GM13977 (cell line): ENCODE results near the gene HFM1.

Experiments used
- DNase-seq: peaks from one replicate; pipeline ENCODE4 v3.0.0; 2012; ENCODE audit warnings: low spot score
- CTCF ChIP-seq: IDR thresholded peaks from 2 replicates; pipeline ENCODE4 v1.5.1; 2012; ENCODE audit warnings: mild to moderate bottlenecking, control low read depth; ENCODE audit not compliant: insufficient read depth; ENCODE audit errors: extremely low read depth, missing control alignments
- in situ Hi-C: fragments of 300-500 bp; cut with MboI; formaldehyde crosslinking; loops from one replicate; pipeline ENCODE4 v1.12.0; 2022; ENCODE audit warnings: low sequenced_read_pairs, low pct_unique_long_range_greater_than_20kb, mixed read lengths, inconsistent platforms; ENCODE audit not compliant: unreplicated experiment

Gene HFM1

DNA sequence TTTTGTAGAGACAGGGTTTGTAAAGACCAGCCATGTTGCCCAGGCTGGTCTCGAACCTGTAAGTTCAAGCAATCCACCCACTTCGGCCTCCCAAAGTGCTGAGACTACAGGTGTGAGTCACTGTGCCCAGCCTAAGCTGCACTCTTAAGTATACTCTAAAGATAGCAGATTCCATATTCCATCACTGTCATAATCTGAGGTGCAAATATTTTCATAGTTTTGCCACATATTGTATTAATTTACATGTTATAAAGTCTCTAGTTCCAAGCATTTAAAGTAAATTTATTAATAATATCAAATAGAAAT lies 121.3 kb downstream of the HFM1 start:
- no peak for TF ChIP-seq CTCF
- in situ Hi-C loops, result loop anchor here (10.0 kb wide), 1 partner anchor 641 kb away; no protein-coding TSS in a partner anchor
- no peak for DNase-seq

DNA sequence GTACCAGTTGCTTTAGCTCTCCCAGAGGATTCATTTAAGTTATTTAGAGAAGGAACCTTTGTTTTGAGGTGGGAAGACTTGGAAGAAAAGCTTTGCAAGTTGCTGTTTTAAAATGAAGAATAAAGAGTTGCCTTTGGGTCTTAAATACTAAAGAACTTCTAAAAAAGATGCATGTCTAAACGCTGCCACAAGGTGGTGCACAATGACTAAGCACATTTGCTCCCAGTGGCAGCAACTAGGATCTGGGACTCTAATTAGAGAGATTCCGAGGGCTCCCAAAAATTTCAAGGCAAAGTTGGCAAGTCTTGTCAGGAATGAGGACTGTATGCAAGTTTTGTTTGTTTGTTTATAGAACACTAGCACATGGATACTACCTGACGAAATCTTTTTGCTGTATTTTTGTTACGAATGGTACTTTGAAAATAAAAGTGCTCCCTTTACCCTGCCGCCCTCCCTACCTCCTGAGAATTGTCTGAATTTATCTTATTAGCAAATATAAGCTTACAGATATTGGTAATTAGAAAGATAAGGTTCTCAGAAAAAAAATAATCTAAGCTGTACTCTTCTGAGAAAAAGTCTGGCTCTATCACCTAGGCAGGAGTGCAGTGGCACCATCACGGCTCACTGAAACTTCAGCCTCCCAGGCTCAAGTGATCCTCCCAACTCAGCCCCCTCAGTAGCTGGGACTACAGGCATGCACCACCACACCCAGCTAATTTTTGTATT lies 121.8 kb downstream of the HFM1 start:
- peak; percentile 82 for TF ChIP-seq CTCF
- DNase-seq, result peak; percentile 50
- in situ Hi-C loops, result loop anchor here (10.0 kb wide), 1 partner anchor 642 kb away; no protein-coding TSS in a partner anchor

DNA sequence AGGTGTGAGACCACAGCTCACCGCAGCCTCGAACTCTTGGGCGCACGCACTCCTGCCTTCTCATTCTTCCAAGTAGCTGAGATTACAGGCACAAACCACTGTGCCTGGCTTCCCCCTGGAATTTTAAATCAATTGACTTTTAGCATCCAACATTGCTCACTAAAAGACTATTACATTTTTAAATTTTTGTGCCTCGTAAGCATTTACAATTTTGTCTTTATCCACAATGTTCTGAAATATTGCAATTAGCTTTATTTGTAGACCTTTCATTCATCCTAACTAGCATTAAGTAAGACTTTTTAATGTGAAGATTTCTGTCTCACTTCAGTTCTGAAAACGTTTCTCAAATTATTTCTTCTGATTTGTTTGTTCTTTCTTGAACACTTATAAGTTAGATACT lies 122.9 kb downstream of the HFM1 start:
- no peak for DNase-seq
- TF ChIP-seq CTCF, result no peak
- in situ Hi-C loops, result loop anchor here (10.0 kb wide), 1 partner anchor 643 kb away; no protein-coding TSS in a partner anchor

GRCh38 chr1:91278754-91279153 lies 125.9 kb downstream of the HFM1 start:
- in situ Hi-C loops, result no loop called here
- no peak for TF ChIP-seq CTCF
- DNase-seq, result peak; percentile 15

DNA sequence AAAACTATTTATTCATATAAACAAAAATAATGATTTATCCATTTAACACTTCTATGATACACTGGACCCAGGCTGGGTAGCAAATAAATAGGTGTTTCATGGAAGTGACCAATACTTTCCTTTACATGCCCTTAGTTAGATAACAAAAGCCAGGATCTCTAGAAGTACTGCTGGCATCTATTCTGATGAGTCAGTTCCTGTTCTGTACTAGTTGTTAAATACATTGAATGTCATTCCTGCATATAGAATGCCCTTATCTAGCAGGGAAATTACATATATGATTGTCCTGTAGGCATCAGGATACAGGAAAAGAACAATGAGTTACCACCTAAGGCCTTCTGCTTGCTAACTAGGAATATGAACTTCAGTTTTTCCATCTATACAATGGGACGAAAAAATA lies 130.8 kb downstream of the HFM1 start:
- in situ Hi-C loops, result no loop called here
- TF ChIP-seq CTCF, result no peak
- no peak for DNase-seq

- in situ Hi-C loops, result no loop called here
- DNase-seq, result no peak
- no peak for TF ChIP-seq CTCF
These were observed 143.0 kb downstream of the HFM1 start for GRCh38 chr1:91261655-91262054.
